GM21619 (cell line): Measurements from ENCODE around the gene QDPR.
"Not testable (repeated sequence)": the region's sequence is repeated elsewhere in the genome, so short reads cannot be mapped to it uniquely, and the experiment has no call there.

Experiments
- ATAC-seq: cut with Tn5 transposase; IDR thresholded peaks from one replicate; pipeline ENCODE4 v1.9.1; 2021; ENCODE audit not compliant: unreplicated experiment

The QDPR gene

GRCh38 chr4:17492058-17492741, 19.7 kb downstream of the QDPR start:
- no peak for ATAC-seq

- ATAC-seq, result no peak
These were observed 20.7 kb downstream of the QDPR start for GRCh38 chr4:17491196-17491595.

GRCh38 chr4:17490575-17491059, 21.3 kb downstream of the QDPR start:
- no peak for ATAC-seq

DNA sequence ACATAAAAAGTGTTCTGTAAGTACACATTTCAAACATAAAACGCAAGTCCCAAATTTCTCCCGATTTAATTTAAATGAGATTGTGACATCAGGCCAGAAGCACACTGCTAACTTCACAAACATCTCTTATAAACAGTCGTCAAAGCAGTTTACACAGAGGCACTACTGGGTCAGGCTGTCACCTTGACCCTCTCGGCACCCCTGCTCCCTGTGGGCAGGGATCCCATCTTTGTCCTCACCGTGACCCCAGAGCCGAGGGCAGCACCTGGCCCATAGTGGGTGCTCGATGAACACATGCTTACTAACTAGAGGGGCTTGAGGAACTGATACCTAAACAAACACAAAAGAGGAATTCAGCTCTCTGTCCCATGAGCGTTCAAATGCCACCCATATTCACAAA, 22.2 kb downstream of the QDPR start:
- no peak for ATAC-seq

DNA sequence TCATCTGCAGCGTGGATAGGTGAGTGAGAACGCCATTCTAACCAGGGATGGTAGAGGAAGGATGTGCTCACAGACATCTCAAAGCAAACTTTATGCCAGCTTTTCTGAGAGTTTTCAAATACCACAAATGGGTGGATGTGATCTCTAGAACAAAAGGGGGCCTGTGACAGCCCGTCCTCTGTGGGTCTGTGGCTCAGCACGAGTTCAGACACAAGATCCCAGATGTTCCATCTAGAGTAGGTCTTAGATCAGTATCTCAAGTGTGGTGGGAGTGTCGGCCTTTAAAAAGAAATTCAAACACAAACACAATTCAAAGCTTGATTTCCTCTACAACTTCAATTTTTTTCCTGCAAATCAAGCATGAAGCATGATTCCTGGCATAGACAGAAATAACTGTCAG, 22.8 kb downstream of the QDPR start:
- no peak for ATAC-seq

DNA sequence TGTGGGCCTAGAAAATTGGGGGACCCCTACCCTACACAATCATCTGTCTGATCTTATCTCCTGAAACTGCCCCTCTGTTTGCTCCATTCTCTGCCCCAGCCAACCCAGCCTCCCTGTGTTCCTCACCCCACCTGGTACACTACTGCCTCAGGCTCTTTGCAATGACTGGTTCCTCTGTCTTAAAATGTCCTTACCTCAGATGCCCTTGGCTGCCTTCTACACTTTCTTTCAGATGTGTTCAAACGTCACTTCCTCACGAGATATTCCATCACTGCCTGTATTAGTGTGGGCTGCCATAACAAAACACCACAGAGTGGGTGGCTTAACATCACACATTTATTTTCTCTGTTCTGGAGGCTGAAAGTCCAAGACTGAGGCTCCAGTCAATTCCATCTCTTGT, 29.2 kb downstream of the QDPR start:
- no peak for ATAC-seq

DNA sequence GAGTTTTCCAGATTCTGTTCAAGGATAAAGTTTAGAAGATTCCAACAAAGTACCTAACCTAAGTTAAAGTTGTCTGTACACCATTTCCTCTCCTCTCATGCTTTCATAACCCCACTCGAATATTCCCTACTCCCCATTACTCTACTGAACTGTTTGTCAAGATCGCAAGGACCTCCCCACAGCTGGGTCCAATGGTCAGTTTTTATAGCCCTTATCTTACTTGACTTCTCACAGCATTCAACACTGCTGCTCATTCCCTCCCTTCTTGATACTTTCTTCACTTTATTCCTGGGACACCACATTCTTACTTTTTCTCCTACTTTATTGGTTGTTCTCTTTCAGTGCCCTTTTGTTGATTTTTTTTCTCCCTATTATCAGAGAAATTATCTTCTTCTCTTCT, 30.9 kb downstream of the QDPR start:
- ATAC-seq, result no peak

DNA sequence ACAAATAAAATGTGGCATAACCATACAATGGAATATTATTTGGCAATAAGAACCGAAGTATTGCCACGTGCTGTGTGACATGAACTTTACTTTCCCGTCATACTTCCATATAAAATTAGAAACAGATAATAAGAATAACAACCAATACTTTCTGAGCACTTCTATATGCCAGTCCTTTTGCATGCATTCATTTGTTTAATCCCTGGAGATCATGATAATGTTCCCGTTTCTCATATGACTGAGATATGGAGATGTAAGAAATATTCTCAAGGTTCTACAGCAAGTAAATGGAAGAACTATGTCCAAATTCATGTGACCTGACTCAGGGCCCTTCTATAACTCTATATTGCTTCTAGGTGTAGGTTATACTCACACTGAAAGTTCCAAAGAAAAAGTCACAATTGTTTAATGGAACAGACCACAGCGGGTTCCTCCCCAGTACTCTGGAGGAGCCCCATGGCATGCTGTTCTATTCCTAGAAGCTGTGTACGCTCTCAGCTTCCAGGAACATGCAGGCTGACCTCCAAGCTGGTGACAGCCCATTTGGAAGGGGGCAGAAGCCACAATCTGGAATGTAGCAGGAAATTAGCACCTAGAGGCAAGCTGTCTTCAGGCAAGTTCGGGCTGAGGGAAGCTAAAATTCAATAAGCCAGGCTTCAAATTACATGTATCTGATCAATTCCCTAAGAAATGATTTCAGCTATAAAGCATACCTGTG, 31.5 kb downstream of the QDPR start:
- ATAC-seq, result no peak

- ATAC-seq, result no peak
These were observed 34.0 kb downstream of the QDPR start for GRCh38 chr4:17477774-17478472.

- ATAC-seq, result no peak
These were observed 35.0 kb downstream of the QDPR start for GRCh38 chr4:17476853-17477252.

DNA sequence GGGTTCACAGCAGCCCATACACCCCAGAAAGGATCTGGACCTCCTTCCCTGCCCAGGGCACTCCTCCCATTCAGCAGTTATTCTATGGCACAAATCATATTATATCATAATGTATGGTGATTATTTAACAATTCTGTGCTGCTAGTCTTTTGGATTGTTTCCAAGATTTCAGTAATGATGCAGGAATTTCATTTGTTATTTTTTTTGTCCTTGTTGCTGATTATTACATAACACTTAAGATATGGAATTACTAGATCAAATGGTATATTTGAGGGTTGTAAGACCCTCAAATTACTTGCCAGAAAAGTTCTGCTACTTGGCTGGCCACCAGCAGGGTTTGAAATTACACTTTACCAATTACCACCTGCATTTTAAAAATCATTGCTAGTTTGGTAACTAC, 36.4 kb downstream of the QDPR start:
- ATAC-seq, result no peak

DNA sequence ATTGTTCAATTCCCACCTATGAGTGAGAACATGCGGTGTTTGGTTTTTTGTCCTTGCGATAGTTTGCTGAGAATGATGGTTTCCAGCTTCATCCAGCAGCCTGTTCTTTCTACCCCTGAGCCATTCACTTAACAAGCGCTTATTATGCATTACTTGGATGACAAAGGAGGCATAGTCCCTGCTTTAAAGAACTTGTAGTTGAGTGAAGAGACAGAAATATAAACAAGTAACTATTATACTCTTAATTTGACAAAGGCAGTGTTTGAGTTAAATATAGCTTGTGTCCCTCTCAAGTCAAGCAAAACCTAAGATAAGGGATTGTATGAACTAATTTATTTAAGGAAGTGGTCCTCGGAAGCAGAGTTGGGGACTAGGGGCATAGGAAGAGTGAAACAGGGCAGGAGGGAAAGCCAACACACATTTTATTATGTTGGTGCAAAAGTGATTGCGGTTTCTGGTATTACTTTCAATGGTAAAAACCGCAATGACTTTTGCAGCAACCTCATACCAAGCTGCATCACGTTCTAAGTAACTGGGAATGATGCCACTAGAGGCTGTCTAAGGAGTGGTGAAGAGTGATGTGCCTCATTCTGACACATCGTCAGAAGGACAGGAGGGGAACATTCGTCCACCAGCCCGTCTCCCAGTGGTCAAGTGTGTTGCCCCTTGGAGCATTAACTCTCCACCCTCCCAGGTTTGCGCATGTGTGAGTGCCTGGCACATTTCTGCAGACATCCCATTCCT, 41.8 kb downstream of the QDPR start:
- no peak for ATAC-seq

- ATAC-seq, result no peak
These were observed 43.2 kb downstream of the QDPR start for GRCh38 chr4:17468619-17469221.

DNA sequence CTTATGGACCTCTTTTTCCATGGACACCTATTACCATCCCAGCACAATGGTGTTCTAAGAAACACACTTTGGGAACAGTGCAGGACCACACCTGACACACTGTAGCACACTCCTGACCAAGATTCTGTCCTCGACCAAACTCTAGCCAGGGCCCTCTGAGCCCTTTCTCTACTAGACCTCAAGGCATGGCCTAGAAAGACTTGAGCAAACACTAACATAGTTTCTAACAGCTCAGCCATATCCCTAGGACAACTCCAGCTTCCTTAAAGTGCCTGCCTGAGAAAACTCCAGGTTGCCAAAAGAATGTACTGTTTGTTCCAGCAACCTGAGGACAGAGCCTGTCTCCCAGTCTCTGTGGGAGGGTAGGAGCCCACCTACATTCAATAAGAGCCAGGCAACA, 48.3 kb downstream of the QDPR start:
- ATAC-seq, result no peak

- no peak for ATAC-seq
These were observed 61.6 kb downstream of the QDPR start for GRCh38 chr4:17450269-17450804.

DNA sequence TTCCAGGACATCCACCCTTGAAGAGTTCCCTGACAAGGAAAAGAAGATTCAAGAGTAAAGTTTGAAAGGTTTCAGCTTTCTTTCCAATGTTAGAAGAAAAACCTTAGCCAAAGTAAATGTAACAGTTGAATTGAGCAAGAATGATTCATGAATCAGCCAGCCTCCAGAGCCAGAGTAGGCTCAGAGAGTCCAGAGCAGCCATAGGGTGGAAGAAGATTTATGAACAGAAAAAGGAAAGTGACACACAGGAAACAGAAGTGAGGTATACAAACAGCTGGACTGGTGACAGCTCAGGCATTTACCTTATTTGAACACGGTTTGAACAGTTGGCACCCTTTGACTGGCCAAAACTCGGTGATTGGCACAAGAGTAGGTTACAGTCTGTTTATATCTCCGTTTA, 63.2 kb downstream of the QDPR start:
- peak; percentile 49 for ATAC-seq

GRCh38 chr4:17447675-17448298, 64.1 kb downstream of the QDPR start:
- peak; percentile 89 for ATAC-seq

GRCh38 chr4:17447056-17447455, 64.8 kb downstream of the QDPR start:
- no peak for ATAC-seq

- ATAC-seq, result not testable (repeated sequence)
These were observed 69.4 kb downstream of the QDPR start for GRCh38 chr4:17442477-17442876.

- ATAC-seq, result no peak
These were observed 74.5 kb downstream of the QDPR start for GRCh38 chr4:17437396-17437795.
